ENCODE measurements around the gene VIPR2.
"Not testable (repeated sequence)": the region's sequence is repeated elsewhere in the genome, so short reads cannot be mapped to it uniquely, and the experiment has no call there.

The VIPR2 gene

DNA sequence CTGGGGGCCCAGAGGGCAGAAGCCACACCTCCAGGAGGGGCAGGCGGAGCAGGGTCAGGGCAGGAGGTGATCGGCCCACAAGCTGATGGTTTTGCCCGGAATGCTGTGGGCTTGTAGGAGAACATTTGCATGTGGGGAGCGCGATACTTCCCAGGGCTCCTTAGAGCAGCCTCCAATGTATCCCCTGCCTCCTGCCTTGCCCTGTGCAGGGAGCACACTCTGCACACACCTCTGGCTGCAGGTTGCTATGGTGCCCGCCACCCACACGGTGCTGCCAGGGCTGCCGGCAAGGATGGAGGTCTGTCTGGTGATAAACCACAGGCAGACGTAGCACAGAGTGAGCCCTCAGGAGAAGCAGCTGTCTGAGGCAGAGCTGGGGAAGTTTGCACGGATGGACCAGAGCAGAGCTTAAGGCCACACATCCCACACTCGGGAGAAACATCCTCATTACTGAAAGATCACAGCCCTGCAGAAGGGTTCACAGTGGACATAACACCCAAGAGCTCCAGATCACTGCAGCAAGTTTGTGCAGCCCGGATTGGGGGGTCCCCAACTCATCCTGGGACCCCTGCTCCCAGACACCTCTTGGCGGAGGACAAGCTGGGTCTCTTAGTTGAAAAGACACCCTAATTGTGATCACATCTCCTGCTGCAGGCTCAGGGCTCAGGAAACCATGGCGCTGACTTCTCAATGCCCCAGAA lies 41.8 kb downstream of the VIPR2 start:
- no peak for DNase-seq

DNA sequence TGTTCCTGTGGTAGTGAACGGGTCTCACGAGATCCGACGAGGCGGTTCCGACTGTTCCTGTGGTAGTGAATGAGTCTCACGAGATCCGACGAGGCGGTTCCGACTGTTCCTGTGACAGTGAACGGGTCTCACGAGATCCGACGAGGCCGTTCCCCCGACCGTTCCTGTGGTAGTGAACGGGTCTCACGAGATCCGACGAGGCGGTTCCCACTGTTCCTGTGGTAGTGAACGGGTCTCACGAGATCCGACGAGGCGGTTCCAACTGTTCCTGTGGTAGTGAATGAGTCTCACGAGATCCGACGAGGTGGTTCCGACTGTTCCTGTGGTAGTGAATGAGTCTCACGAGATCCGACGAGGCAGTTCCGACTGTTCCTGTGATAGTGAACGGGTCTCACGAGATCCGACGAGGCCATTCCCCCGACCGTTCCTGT lies 43.0 kb downstream of the VIPR2 start:
- not testable (repeated sequence) for DNase-seq

DNA sequence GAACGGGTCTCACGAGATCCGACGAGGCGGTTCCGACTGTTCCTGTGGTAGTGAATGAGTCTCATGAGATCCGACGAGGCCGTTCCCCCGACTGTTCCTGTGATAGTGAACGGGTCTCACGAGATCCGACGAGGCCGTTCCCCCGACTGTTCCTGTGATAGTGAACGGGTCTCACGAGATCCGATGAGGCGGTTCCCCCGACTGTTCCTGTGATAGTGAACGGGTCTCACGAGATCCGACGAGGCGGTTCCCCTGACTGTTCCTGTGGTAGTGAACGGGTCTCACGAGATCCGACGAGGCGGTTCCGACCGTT lies 43.6 kb downstream of the VIPR2 start:
- DNase-seq, result not testable (repeated sequence)

DNA sequence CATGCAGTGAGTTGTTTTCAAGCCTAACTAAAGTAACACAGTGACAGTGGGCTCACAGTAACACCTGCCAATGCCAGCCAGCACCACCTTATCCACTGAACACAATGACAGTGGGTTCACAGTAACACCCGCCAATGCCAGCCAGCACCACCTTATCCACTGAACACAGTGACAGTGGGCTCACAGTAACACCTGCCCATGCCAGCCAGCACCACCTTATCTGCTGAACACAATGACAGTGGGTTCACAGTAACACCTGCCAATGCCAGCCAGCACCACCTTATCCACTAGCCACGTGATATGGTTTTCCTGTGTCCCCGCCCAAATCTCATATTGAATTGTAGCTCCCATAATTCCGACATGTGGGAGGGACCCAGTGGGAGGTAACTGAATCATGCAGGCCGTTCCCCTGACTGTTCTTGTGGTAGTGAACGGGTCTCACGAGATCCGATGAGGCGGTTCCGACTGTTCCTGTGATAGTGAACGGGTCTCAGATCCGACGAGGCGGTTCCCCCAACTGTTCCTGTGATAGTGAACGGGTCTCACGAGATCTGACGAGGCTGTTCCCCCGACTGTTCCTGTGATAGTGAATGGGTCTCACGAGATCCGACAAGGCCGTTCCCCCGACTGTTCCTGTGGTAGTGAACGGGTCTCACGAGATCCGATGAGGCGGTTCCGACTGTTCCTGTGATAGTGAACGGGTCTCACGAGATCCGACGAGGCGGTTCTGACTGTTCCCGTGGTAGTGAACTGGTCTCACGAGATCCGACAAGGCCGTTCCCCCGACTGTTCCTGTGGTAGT lies 44.2 kb downstream of the VIPR2 start:
- not testable (repeated sequence) for DNase-seq

DNA sequence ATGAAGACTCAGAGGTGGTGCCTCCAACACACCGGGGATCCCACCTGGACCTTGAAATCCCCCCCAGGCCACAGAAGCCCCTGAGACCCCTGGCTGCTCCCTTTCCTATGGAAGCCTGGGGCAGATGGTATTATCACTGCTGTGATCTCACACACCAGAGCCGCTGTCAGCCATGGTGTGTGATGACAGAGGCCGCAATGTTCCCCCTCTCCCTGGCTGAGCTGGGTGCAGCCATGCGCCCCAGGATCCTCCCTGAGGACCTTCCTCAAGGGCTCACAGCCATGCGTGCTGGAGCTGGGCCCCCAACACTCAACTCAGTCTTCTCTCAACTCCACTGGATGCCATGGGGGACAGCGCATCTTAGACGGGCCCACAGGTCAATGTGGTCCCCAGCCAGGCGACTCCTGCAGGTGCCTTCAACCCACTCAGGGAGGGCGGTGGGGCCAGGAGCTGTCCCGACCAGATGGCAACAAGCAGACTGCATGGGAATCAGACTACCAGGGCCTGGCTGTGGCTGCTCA lies 44.9 kb downstream of the VIPR2 start:
- no peak for DNase-seq

DNA sequence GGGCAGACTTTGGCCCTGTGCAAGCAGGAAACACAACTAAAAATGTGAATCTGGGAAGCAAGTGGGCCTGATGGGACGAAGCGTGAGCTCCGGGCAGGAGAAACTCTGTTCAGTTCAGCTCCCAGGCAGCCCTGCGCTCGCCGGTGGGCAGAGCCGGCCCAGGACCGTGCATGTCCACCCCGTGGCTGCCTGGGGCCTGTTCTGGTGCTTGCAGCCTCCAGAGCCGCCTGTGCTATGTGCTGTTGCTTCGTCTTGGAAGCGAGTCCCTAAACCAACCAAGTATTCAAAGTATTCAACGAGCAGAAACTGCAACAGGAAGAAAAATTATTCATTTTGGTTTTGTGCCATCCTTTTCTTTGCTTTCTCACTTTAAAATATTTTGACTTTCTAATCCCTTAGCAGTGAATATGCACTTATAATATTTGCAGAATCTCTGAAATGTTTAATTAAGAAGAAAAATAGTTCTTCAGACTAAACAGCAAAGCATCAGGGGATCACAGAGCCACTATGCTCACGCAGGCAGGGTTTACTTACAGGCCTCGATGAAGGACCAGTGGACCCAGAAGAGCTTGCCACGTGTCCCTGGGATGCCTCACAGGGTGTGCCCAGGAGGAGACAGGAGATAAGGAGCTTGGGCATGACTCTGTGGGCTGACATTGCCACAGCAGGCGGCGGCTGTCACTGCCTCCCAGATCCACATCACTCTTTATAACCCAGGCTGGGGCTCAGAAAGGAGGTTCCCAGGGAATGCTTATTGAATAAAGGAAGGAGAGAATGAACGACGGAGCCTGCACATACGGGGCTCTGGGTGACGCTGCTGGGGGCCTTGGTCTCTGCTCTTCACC lies 45.6 kb downstream of the VIPR2 start:
- DNase-seq, result no peak

DNA sequence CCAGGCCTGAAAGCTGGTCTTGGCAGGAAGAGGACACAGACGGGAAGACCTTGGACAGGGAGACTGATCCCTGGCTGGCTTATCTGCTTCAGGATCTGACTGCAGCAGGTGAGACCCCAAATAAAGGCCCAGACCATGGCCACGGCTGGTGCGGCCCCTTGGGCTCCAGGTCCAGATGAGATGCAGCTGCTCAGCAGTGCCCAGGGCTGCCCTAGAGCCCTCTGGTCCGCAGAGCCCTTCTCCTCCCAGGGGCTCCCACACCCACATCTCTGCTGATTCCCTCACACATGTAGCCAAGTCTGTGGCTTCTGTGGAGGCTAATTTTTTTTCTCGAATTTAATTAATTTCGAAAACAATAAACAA lies 46.3 kb downstream of the VIPR2 start:
- no peak for DNase-seq

DNA sequence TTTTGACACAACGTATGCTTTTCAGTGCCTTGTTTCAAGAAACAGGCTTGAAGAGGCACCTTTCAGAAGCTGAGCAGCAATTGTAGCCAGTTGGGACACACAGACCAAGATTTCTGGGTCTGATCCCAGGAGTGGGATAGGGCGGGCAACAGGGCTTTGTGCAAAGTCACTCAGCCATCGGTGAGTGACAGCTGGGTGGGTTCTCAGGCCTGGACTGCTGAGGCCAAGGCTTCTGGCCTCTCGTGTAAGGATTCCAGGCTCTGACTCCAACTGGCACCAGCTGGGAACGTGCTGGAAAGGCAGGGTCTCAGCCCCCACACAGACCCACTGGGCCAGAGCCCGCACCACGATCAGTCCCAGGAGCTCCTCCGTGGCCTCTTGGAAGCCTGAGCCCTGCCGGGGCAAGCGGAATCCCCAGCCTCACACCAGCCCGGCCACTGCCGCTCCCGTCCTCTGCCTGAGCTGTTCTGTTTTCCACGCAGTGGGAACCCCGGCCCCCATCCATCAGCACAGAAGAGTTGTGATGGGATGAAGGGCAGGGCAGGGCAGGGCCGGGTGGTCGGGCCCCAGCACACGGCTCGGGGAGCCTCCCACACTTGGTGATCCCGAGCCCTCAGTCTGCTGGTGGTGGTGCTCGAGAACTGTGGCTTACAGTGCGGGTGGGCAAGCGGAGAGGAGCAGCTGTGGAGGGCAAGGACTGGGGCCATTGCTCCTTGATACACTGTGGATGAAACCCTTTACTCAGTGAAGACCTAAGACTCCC lies 46.8 kb downstream of the VIPR2 start:
- DNase-seq, result no peak

DNA sequence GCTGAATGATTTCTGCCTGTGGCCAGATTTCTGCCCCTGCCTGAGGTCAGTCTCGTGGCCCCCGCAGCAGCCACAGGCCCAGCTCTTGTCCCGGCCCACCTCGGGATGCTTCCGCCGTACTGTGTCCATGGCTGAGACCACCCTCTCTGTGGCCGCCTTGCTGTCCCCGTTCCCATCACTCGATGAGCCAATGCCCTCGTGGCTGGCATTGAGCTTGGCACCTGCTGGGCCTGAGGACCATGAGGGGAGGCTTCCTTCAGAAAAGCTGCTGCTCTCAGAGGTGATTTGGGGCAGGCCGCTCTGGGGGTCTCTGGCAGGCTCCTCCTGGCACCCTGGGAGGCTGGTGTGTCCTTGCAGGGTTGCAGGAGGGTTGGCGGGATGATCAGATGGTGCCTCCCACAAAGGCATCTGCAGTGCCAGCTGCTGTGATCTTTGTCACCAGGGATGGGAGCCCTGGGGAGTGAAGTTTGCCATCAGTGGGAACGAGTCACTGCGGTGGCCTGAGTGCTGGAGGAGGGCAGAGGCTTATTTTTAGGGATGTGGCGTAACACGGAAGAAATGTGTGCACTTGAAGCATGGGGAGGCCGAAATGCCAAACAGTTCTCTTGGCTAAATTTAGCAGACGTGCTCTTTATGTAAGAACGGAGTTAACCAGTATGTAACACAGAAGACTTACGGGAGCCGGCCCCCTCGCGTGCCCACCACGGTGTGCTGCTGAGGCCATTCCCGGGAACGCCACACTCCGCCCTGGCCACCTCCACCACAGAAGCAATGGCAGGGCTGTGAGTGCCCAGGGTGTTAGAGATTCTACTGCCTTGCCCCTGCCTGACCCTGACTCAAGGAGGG lies 47.7 kb downstream of the VIPR2 start:
- DNase-seq, result no peak

DNA sequence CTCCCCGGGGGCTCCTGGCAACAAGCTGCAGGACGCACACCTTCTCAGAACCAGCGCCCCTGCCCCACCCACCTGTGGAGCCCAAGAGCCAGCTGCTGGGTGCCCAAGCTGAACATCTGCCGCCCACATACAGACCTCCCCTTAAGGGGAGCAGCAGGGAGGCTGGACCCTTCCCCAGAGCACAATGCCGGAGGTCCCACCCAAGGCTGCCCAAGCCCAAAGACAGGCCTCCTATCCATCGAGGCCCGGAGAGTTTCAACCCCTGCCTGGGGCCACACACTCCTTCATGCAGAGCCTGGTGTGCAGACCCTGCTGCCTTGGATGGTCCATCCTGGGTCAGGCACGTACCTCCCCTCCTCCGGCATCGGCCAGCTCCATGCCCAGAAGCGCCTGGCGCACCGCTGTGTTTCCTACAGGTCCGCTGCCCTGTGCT lies 48.7 kb downstream of the VIPR2 start:
- no peak for DNase-seq

DNA sequence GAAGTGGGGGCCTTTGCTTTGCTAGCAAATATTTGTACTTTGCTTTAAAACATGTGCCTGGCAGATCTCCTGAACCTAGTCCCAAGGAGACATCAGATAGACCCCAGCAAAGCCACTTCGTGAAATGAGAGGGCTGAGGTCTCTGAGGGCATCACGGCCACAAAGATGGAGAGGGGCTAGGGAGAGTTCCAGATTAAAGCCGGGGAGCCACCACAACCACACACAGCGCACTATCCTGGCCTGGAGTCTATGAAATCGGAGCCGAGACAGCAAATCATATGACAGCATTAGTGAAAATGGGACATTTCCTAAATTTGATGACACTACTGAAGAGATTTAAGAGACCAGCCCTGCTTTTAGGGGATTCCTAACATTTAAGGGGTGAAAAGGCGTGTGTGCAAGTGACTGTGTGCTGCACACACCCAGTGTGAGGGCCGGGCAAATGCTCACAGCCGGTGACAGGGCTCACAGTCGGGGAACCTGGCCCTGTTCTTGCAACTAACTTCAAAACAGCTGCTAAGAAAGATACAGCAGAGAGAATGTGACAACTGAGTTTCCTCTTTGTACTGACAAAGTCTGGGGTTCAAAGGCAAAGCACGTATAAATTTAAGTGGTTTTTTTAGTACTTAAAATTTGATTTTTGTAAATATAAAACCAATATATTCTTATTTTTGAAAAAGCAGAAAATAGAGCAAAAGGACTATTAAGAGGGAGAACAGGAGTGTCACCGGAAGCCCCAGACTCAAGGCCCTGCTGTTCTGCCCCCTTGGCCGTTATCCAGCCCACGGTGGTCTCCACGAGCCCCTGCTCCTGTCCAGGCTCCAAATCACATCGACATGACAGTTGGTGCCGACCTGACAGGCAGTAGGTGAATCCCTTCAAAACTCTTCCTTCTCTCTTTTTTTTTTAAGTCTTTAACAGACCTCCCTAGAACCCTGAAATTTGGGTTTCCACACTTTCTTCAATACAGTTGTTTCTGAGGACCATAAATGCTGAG lies 49.5 kb downstream of the VIPR2 start:
- no peak for DNase-seq

DNA sequence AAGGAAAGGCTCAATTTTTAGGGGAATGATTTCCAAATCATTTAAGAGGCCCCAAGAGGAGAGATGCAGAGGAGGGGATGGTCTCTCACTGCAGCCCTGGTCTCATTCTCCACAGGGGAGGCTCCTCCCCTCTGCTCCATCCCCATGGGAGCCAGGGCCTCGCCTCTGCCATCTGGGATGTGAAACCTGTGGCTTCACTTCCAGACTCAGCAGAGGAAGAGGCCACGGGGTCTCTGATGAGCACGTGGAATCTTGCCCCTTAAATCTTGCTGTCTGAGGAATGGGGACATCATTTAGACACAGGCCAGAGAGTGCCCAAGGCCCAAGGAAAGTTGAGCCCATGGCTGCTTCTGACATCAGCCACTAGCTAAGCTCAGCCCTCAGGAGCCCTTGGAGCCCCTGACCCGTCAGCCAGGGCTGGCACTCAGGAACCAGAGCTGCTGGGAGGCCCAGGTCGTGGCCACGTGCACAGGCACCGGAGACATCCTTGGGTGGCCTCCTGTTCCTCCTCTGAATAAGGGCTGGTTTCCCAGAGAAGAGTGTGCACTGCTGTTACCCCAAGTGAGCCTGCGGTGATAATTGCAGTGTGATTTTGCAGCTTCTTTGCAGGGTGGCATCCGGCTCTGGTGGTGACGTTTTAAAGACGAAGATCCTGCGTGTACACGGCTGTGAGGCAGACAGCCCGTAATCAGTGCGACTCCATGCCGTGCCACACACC lies 50.5 kb downstream of the VIPR2 start:
- no peak for DNase-seq

DNA sequence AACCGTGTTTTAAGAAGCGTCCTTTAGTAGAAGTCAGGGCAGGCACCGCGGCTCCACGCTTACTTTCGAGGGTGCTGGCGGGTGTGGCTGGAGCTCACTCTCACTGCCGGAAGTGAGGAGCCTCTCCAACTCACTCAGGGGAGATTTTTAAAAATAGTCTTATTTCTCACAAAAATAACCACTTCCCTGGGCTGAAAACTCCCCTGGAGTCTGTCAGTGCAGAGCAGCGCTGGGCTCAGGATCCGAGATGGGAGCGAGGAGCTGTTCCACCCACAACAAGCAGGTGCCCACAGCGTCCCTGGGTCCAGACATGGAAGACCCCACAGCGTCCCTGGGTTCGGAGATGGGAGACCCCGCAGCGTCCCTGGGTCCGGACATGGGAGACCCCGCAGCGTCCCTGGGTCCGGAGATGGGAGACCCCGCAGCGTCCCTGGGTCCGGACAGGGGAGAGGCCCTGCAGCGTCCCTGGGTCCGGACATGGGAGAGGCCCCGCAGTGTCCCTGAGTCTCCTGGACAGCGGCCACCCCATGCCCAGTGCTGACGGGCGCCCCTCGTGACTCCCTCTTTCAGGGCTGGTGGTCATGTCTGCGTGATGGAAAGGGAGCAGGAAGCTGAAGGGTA lies 51.2 kb downstream of the VIPR2 start:
- no peak for DNase-seq

DNA sequence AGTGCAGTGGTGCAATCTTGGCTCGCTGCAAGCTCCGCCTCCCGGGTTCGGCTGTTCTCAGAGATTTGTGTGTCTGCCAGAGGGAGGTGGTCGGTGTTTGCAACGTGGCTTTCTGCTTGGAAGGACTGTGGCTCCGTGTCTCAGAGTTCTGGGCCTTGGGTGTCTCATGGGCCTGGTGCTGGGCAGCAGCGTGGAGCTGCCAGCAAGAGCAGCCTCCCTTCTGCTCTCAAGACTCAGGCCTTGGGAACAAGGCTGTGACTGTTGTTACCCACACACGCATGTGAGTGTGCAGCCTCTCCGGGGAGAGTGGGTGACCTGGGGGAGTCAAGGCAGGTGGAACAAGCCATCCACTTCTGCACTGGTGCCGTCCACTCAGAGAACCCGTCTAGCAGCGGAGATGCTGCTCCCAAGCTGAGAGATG lies 52.0 kb downstream of the VIPR2 start:
- no peak for DNase-seq

DNA sequence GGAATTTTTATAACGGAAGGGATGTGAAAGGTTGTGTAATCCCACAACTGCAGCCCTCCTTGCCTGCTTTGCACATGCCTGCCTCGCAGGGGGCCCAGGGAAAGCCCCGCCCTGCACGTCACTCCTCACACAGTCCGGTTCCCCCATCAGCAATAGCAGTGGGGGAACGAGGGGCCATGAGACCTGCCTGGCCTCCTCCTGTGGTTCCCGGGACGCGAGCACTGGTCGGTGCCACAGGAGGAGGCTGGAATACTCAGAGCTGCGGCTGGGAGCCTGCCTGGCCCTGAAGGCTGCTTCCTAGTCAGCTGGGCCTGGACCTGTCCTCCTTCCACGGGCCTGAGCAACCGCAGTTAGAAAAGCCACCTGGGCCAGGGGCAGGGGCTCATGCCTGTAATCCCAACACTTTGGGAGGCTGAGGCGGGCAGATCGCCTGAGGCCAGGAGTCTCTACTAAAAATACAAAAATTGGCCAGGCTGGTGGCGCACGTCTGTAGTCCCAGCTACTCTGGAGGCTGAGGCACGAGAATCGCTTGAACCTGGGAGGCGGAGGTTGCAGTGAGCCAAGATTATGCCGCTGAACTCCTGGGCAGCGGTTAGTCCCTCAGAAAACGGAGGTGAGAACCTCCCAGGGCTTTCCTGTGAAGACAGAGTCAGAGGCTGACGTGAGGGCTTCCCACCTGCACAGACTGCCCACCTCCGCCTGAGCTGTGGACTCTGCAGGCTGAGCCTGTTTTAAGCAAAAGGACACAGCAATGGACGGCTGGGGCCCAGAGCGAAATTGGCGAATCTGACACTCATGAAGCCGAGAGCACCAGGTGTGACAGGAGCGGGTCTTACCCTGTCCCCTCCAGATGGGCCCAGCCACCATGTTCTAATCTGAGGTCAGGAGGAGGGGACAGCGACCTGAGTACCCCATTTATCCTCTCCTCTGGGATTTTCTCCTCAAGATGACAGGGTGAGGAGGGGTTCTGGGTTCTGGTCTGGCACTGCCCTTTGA lies 52.9 kb downstream of the VIPR2 start:
- DNase-seq, result no peak

DNA sequence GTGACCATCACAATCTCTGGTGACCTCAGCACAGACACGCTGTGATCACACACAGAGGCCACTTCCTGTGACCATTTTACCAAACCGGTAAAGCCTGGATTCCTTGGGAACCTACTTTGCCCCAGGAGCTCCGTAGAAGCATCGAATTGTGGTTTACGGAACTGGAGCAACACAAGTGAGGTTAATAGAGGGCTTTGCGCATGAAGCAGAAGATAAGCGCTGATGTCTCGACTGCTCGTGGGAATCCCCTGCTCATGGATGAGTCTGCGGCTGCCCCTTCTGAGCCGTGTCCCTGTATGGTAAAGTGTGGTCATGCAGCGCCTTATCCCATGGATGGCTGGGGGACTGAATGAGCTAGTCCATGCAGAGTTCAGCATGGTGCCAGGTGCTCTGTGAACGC lies 53.6 kb downstream of the VIPR2 start:
- DNase-seq, result no peak

DNA sequence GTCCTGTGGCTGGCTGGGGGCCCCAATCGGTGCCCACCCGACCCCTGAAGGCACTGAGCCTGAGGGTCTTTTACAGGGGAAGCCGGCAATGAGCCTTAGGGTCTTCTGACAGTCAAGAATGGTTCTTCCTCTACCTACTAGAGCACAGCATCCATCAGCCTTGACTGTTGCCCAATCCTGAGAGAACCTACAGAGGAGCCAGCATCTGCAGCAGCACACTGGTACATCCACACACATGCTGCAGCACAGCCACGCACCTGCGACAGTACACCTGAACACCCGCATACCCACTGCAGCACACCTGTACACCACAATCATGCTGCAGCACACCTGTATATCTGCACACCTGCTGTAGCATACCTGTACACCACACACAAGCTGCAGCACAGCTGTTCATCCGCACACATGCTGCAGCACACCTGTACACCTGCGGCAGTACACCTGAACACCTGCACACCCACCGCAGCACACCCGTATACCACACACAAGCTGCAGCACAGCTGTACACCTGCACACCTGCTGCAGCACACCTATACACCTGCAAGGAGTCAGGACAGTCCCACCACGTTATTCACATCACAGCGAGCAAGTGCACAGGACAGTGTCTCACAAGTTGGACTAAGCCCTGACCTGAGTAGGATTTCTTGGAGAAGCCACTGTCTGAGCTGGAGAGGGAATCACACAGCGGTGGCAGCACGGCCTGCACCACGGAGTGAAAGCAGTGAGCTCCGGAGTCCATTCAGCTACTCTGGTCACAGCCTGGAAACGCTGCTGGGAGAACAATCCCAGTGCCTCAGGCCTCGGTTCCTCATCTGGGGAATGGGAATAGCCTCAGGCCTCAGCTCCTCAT lies 56.4 kb downstream of the VIPR2 start:
- no peak for DNase-seq

Data from suppressor macrophage treated with lipopolysaccharide for 1 hour (primary cell).